ENCODE measurements around the gene TMPRSS15. TPM values are rescaled to one million over a fixed set of nuclear protein-coding genes. Genes with fewer than 3 reads are reported as not detected.
A peak's percentile ranks its signal among the peaks of the same experiment; 100 is the strongest.
"Not testable (repeated sequence)": the region's sequence is repeated elsewhere in the genome, so short reads cannot be mapped to it uniquely, and the experiment has no call there.

TMPRSS15 gene
- total RNA-seq, 2 experiments from 2014 or later: not detected

- H3K27ac Mint-ChIP-seq: no peak overlapping the region
- TF ChIP-seq CTCF (IDR thresholded peaks at IDR 0.05): no peak
- Histone ChIP-seq H3K27me3 (ENCODE audit: control insufficient read depth in 1 of 2, insufficient read depth in 2 of 2, low read length in 2 of 2) (no peaks in the 10 kb centered on the region), H3K36me3 (ENCODE audit: insufficient read depth, low read length) (no peaks in the 10 kb centered on the region), H3K4me1 (ENCODE audit: insufficient read depth, low read length) (no peaks in the 10 kb centered on the region), H3K9me3 (ENCODE audit: control insufficient read depth in 1 of 2, insufficient read depth in 1 of 2, low read length in 2 of 2) (peaks cover 0 to 4% of the 10 kb centered on the region in 2 experiments), H3K27ac (ENCODE audit: low read depth in 1 of 2, low read length in 2 of 2) (no peak overlapping the region), H3K4me3 (ENCODE audit: low read length) (no peak overlapping the region)
- intact Hi-C loops (cut with DNase I, micrococcal nuclease): no loop called here
- H3K4me3 Mint-ChIP-seq: no peak overlapping the region
- ChIA-PET CTCF (no interaction called here), POLR2A (no interaction called here)
- H3K9me3 Mint-ChIP-seq: no peaks in the 10 kb centered on the region
- DNase-seq (peak in 1 of 14 experiments; percentile 1), ATAC-seq (ENCODE audit: poor library complexity) (no peak)
- no peaks in the 10 kb centered on the region for H3K27me3 Mint-ChIP-seq
- H3K36me3 Mint-ChIP-seq (ENCODE audit: low read depth): no peaks in the 10 kb centered on the region
- H3K4me1 Mint-ChIP-seq (ENCODE audit: low read depth): no peaks in the 10 kb centered on the region
Observed at GRCh38 chr21:18384771-18385170, 18.8 kb downstream of the TMPRSS15 start.

- not testable (repeated sequence) for DNase-seq, H3K4me3 Mint-ChIP-seq
Observed at GRCh38 chr21:18382934-18383619, 20.5 kb downstream of the TMPRSS15 start.

DNA sequence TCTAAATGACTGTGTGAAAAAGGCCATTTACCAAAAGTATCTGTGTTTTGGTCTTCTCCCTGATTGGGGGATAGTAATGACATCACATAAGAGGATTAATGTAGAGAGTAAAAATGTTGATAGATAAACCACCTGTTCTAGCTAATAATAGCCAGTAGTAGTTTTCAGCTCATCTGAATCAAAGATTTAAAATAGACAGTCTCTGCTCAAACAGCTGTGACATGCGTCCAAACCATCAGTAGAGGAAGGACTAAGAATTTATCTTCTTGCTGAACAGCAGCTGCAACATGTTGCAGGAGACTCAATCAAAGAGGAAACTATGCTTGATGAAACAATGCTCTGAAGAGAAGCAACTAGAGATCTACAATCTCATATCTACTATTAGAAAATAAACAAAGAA lies 21.4 kb downstream of the TMPRSS15 start:
- ATAC-seq (ENCODE audit: poor library complexity) (no peak), DNase-seq (no peak)
- Mint-ChIP-seq H3K36me3 (ENCODE audit: low read depth) (no peaks in the 10 kb centered on the region), H3K9me3 (no peaks in the 10 kb centered on the region), H3K27ac (no peak overlapping the region), H3K27me3 (no peaks in the 10 kb centered on the region), H3K4me1 (ENCODE audit: low read depth) (no peaks in the 10 kb centered on the region), H3K4me3 (no peak overlapping the region)
- Histone ChIP-seq H3K36me3 (ENCODE audit: insufficient read depth, low read length) (no peaks in the 10 kb centered on the region), H3K9me3 (ENCODE audit: control insufficient read depth in 1 of 2, insufficient read depth in 1 of 2, low read length in 2 of 2) (peaks cover 0 to 4% of the 10 kb centered on the region in 2 experiments), H3K27me3 (ENCODE audit: control insufficient read depth in 1 of 2, insufficient read depth in 2 of 2, low read length in 2 of 2) (no peaks in the 10 kb centered on the region), H3K4me3 (ENCODE audit: low read length) (no peak overlapping the region), H3K27ac (ENCODE audit: low read depth in 1 of 2, low read length in 2 of 2) (no peak overlapping the region), H3K4me1 (ENCODE audit: insufficient read depth, low read length) (no peaks in the 10 kb centered on the region)
- TF ChIP-seq CTCF (IDR thresholded peaks at IDR 0.05): no peak
- POLR2A ChIA-PET: no interaction called here
- intact Hi-C loops (cut with DNase I, micrococcal nuclease): no loop called here
- CTCF ChIA-PET: no interaction called here

More at GRCh38 chr21:18382934-18383619, 20.5 kb downstream of the TMPRSS15 start:
- CTCF ChIA-PET; H3K9me3 Mint-ChIP-seq; H3K4me1 ChIP-seq (ENCODE audit: insufficient read depth, low read length); H3K27me3 Mint-ChIP-seq; intact Hi-C loops (cut with DNase I, micrococcal nuclease); H3K27ac ChIP-seq (ENCODE audit: low read depth in 1 of 2, low read length in 2 of 2); H3K36me3 ChIP-seq (ENCODE audit: insufficient read depth, low read length); H3K4me1 Mint-ChIP-seq (ENCODE audit: low read depth); H3K36me3 Mint-ChIP-seq (ENCODE audit: low read depth); H3K27me3 ChIP-seq (ENCODE audit: control insufficient read depth in 1 of 2, insufficient read depth in 2 of 2, low read length in 2 of 2); POLR2A ChIA-PET; H3K4me3 ChIP-seq (ENCODE audit: low read length); H3K27ac Mint-ChIP-seq; ATAC-seq (ENCODE audit: poor library complexity); H3K9me3 ChIP-seq (ENCODE audit: control insufficient read depth in 1 of 2, insufficient read depth in 1 of 2, low read length in 2 of 2): not testable (repeated sequence)

DNA sequence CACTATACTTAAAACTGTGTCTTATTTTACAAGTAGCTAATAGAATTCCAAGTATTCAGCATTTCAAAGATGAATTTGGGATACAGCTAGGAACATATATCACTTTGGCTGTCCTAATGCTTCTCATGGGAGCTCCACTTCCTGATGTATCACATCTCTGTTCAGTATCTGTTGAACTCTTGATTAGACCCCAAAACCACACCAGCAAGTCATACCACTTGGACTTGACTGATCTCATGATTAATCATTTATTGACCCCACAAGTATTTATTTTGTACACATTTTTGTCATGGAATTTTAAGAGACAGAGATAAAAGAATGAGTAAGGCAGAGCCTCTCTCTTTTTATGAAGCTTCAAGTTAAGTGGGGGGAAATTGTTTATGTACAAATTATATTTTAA lies 30.0 kb downstream of the TMPRSS15 start:
- H3K9me3 ChIP-seq (ENCODE audit: control insufficient read depth in 1 of 2, insufficient read depth in 1 of 2, low read length in 2 of 2): no peaks in the 10 kb centered on the region
- no peaks in the 10 kb centered on the region for H3K9me3 Mint-ChIP-seq
- no peaks in the 10 kb centered on the region for H3K27me3 Mint-ChIP-seq
- no peaks in the 10 kb centered on the region for H3K4me1 Mint-ChIP-seq (ENCODE audit: low read depth)
- no peaks in the 10 kb centered on the region for H3K27me3 ChIP-seq (ENCODE audit: control insufficient read depth in 1 of 2, insufficient read depth in 2 of 2, low read length in 2 of 2)
- H3K4me3 Mint-ChIP-seq: no peak overlapping the region
- H3K27ac ChIP-seq (ENCODE audit: low read depth in 1 of 2, low read length in 2 of 2): no peak overlapping the region
- no peaks in the 10 kb centered on the region for H3K36me3 Mint-ChIP-seq (ENCODE audit: low read depth)
- ATAC-seq (ENCODE audit: poor library complexity) (no peak), DNase-seq (no peak)
- no peaks in the 10 kb centered on the region for H3K36me3 ChIP-seq (ENCODE audit: insufficient read depth, low read length)
- no peaks in the 10 kb centered on the region for H3K4me1 ChIP-seq (ENCODE audit: insufficient read depth, low read length)
- no peak overlapping the region for H3K4me3 ChIP-seq (ENCODE audit: low read length)
- TF ChIP-seq CTCF (IDR thresholded peaks at IDR 0.05): no peak
- no peak overlapping the region for H3K27ac Mint-ChIP-seq
- ChIA-PET CTCF (no interaction called here), POLR2A (no interaction called here)
- intact Hi-C loops (cut with DNase I, micrococcal nuclease): no loop called here

Measured in CD4-positive, alpha-beta T cell (primary cell).